ENCODE measurements around the gene DOCK3. TPM values are rescaled to one million over a fixed set of nuclear protein-coding genes. Genes with fewer than 3 reads are reported as not detected.

The DOCK3 gene
- polyA plus RNA-seq, 1 donor from 2014 or later, result 15.6 TPM

DNA sequence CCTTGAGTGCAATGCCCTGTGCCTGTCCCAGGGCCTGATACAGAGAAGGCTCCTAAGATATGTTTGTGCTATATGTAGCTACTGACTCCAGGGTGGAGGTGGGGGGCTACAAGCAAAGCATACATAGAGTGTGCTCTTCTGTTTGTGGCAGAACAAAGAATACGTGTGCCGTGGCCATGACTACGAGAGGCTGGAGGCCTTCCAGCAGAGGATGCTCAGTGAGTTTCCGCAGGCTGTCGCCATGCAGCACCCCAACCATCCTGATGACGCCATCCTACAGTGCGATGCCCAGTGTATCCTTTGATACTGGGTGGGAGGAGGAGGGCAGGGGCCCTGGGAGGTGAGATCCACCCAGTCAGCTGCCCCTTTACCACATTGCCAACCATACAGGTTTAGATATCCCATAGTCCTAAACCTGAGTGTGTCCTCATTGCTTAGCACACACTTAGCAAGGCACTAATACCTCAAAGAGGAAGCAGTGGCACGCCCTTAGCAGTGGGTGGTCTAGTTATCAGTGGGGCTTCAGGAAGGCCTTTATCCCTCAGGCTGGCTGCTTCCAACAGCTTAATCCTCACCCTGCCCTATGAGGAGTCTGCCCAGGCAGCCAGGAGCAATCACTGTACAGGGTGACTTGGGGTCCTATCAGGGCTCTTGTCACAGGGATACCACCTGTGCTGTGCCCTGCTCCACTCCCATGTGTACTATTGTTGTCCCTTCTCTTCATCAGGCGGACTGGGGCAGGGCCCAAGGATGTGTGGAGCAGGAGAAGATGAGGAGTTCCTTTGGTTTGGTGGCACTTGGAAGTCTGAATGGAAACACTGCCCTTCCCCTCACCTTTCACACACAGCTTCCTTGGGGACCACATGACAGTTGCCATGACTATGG is 680.2 kb downstream of the DOCK3 start:
- H3K4me3 ChIP-seq (ENCODE audit: low read length), result no peak overlapping the region
- H2AFZ ChIP-seq (ENCODE audit: low read depth, low read length), result no peak overlapping the region
- no peaks in the 10 kb centered on the region for H4K20me1 ChIP-seq (ENCODE audit: insufficient read depth)
- H3K9ac ChIP-seq (ENCODE audit: low read length), result no peak overlapping the region
- H3K27ac ChIP-seq (ENCODE audit: low read length), result no peak overlapping the region
- no peak overlapping the region for H3K4me2 ChIP-seq (ENCODE audit: low read length)
- H3K36me3 ChIP-seq (ENCODE audit: insufficient read depth, low read length), result no peaks in the 10 kb centered on the region
- no peaks in the 10 kb centered on the region for H3F3A ChIP-seq (ENCODE audit: insufficient read depth, low read length, poor library complexity, severe bottlenecking)
- TF ChIP-seq SMC3 (conservative IDR thresholded peaks at IDR 0.05; ENCODE audit: poor library complexity) (no peak), MXI1 (conservative IDR thresholded peaks at IDR 0.05; ENCODE audit: poor library complexity, severe bottlenecking) (no peak), REST (IDR thresholded peaks at IDR 0.05; ENCODE audit: borderline replicate concordance) (no peak), EZH2 (IDR thresholded peaks at IDR 0.05; ENCODE audit: borderline replicate concordance, insufficient read depth, low read length, poor library complexity, severe bottlenecking) (no peak), RAD21 (conservative IDR thresholded peaks at IDR 0.05) (no peak), POLR2AphosphoS5 (IDR thresholded peaks at IDR 0.05) (no peak), EP300 (conservative IDR thresholded peaks at IDR 0.05; ENCODE audit: poor library complexity, severe bottlenecking) (no peak), TAF1 (IDR thresholded peaks at IDR 0.05; ENCODE audit: low read depth) (no peak), CTCF (IDR thresholded peaks at IDR 0.05; ENCODE audit: poor library complexity, severe bottlenecking) (no peak)
- no peaks in the 10 kb centered on the region for H3K9me2 ChIP-seq (ENCODE audit: insufficient read depth, low read length)
- H3K79me2 ChIP-seq (replicated peaks; ENCODE audit: insufficient read depth, low read length), result no peaks in the 10 kb centered on the region
- no peaks in the 10 kb centered on the region for H3K9me3 ChIP-seq (ENCODE audit: low read length)
- no peaks in the 10 kb centered on the region for H3K27me3 ChIP-seq (ENCODE audit: insufficient read depth, low read depth, low read length)

DNA sequence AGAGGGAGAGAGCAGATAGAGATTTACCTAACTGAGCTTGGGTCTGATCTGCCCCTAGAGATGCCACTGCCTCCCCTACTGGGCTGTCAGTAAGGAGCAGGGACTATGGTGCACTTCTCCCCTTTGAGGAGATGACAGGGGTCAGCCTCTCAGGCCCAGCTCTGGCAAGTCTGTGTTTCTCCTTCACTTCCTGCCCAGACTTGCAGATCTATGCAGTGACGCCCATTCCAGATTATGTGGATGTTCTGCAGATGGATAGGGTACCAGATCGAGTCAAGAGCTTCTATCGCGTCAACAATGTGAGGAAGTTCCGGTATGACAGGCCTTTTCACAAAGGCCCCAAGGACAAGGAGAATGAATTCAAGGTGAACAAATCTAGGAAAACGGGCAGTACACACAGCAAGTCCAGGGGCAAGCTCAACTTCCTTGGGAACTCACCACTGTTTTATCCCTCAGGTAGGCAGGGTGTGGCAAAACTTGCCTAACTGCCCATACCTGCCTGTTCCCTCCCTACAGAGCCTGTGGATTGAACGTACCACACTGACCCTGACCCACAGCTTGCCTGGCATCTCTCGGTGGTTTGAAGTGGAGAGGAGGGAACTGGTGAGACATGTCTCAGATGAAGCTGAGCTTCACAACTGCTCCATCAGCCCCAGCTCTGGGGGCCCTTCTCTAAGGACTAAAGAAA is 681.3 kb downstream of the DOCK3 start:
- H3K9me3 ChIP-seq (ENCODE audit: low read length), result no peaks in the 10 kb centered on the region
- no peak overlapping the region for H3K27ac ChIP-seq (ENCODE audit: low read length)
- no peak overlapping the region for H3K4me2 ChIP-seq (ENCODE audit: low read length)
- no peaks in the 10 kb centered on the region for H3K36me3 ChIP-seq (ENCODE audit: insufficient read depth, low read length)
- no peak overlapping the region for H2AFZ ChIP-seq (ENCODE audit: low read depth, low read length)
- H3F3A ChIP-seq (ENCODE audit: insufficient read depth, low read length, poor library complexity, severe bottlenecking), result no peaks in the 10 kb centered on the region
- TF ChIP-seq RAD21 (conservative IDR thresholded peaks at IDR 0.05) (no peak), POLR2AphosphoS5 (IDR thresholded peaks at IDR 0.05) (no peak), CTCF (IDR thresholded peaks at IDR 0.05; ENCODE audit: poor library complexity, severe bottlenecking) (no peak), EP300 (conservative IDR thresholded peaks at IDR 0.05; ENCODE audit: poor library complexity, severe bottlenecking) (no peak), REST (IDR thresholded peaks at IDR 0.05; ENCODE audit: borderline replicate concordance) (no peak), TAF1 (IDR thresholded peaks at IDR 0.05; ENCODE audit: low read depth) (no peak), MXI1 (conservative IDR thresholded peaks at IDR 0.05; ENCODE audit: poor library complexity, severe bottlenecking) (no peak), SMC3 (conservative IDR thresholded peaks at IDR 0.05; ENCODE audit: poor library complexity) (no peak), EZH2 (IDR thresholded peaks at IDR 0.05; ENCODE audit: borderline replicate concordance, insufficient read depth, low read length, poor library complexity, severe bottlenecking) (no peak)
- H3K9ac ChIP-seq (ENCODE audit: low read length), result no peak overlapping the region
- no peak overlapping the region for H3K4me3 ChIP-seq (ENCODE audit: low read length)
- no peaks in the 10 kb centered on the region for H3K79me2 ChIP-seq (replicated peaks; ENCODE audit: insufficient read depth, low read length)
- H3K9me2 ChIP-seq (ENCODE audit: insufficient read depth, low read length), result no peaks in the 10 kb centered on the region
- H4K20me1 ChIP-seq (ENCODE audit: insufficient read depth), result no peaks in the 10 kb centered on the region
- no peaks in the 10 kb centered on the region for H3K27me3 ChIP-seq (ENCODE audit: insufficient read depth, low read depth, low read length)

All from neural cell (in vitro differentiated cells).